GM19239 (cell line): ENCODE measurements around the gene FCF1.
A peak's percentile ranks its signal among the peaks of the same experiment; 100 is the strongest.

Experiments
- DNase-seq: peaks from one replicate; pipeline ENCODE4 v3.0.0; 2011; ENCODE audit warnings: low spot score; ENCODE audit not compliant: insufficient read length
- FAIRE-seq: peaks from 2 replicates; lab custom pipeline; 2011; peaks lifted over from hg19 to GRCh38; lab: Jason Lieb, UNC

The FCF1 gene, protein sequence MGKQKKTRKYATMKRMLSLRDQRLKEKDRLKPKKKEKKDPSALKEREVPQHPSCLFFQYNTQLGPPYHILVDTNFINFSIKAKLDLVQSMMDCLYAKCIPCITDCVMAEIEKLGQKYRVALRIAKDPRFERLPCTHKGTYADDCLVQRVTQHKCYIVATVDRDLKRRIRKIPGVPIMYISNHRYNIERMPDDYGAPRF

DNA sequence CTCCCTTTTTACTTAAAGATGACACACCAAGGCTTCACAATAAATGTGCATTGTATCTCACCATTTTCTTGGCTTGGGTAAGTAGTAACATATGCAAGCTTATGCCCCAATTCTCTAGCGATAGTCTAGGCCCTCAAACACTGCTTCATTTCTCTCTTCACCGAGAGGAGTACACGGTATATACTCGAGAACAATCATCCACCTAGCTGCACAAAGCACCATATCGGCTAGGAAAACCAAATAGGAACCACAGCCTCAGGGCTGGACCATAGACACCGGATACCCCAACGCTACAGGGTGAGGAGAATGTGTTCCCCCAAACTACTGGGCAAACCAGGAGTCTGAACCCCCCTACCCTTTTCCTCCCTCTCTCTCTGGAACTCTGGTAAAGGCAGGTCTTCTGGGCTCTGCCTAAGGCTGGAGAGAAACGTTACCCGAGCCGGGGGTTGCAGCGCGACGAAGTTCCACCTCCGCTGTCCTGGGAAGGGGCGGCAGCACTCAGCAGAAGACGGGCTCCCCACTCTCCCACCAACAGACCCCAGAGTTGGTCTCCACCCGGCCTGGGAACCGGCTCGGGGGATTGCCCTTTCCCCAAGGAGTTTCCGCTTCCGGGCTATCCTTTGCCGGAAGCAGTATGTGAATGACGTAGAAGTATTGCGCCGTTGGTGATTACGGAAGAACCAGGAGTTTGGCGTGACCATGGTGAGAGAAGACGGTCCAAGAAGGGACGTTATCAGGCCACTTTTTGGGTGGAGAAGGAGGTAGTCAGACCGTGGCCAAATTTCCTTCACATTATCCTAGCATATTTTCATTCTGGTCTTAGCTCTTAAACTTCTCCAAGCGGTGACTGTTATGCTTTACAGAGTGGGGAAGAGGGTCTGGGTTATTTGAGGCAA is at the start of gene FCF1, which contains the start of gene AREL1:
FCF1 (plus strand) TSS at position 646 of the 896 bp plus-strand sequence; CDS start at position 700, 54 bp downstream.
AREL1 (minus strand) TSS at position 582 of the 896 bp plus-strand sequence. CDS start 27,465 bp downstream, outside the sequence.
- peak; percentile 92 for DNase-seq

DNA sequence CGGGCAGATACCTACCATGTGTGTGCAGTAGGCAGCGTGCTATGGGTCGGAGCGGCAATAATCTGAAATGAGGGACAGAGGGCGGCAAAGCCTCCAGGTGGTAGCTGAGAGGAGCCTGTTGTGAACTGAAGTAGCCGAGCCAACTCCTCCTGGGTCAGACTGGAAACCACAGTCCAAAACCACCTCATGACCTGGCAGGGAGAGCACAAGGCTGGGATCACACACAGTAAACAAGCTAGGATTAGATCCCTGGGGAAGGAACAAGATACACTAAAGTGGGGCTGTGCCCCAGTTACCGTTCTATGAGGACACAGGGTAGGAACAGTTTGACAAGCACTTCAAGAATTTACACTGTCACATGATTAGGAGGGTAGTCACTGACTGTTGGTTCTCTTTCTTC is 49.1 kb upstream of the FCF1 start:
- DNase-seq (no peak), FAIRE-seq (no peak)

More for the DNA sequence above, at the start of gene FCF1, which contains the start of gene AREL1:
- peak; percentile 99 for FAIRE-seq

DNA sequence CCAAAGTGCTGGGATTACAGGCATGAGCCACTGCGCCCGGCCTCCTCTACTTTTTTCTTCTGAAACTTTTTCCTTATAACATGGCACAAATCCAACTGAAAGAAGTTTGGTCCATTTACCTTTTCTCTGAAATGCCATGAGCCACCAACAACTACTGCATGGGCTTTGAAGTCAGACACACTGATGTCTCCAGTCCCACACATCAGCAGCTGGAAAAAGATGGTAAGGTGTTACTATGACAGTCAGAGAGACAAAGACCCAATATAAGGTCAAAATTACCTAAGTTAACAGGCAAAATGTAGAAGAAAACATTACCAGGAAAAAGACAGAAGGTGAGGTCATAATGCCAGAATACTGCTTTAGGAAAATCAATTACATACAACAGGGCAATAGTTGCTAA is 48.2 kb upstream of the FCF1 start:
- DNase-seq: no peak
- FAIRE-seq: no peak

DNA sequence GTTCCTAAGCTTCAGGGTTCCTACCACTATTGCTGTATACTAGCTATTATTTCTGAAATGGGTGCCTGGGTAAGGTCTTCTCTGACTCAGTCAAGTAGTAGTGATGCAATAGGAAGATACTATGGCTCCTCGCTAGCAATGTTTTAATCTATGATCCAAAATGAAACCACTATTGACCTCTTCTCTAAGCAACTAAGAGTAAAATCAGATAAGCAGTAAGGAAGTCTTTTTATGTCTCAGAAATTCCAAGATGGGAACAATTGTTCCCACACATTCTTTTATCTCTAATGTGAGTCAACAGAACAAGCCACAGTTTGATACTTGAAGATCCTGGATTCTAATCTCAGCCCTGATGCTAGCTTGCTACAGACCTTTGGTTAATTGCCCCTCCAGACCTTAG is 45.2 kb upstream of the FCF1 start:
- DNase-seq: no peak
- no peak for FAIRE-seq

DNA sequence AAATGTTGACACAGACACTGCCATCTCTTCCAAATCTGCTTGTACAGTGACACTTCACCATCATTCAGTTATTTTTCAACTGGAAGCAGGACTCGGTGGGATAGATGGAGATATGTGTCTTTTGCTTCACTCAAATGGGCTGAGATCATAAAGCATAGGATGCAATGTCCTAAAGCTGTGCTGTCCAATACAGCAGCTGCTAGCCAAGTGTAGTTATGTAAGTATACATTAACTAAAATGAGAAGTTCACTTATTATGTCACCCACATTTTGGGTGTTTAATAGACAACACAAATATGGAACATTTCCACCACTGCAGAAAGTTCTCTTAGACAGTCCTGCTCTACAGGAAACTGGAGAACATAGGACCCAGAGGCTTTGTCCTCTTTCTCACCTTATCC is 43.7 kb upstream of the FCF1 start:
- DNase-seq (no peak), FAIRE-seq (no peak)

DNA sequence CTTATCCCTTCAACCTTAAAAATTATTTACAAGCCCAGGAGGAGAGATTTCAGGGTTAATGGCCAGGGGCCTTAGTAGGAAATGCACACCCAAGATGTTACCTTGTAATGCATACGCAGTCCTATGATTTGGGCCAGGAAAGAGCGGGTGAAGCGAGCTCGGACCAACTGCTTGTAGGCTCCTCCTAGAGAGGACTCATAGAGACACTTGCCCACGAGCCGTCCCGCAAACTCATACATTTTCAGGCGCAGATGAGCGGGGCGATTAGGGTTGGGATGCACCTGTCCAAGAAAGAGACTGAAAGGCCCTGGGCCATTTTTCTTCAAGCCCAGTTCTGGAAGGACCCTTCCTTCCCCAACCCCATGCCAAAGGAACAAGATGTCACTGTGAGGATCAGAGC is 43.1 kb upstream of the FCF1 start:
- FAIRE-seq (no peak), DNase-seq (no peak)

DNA sequence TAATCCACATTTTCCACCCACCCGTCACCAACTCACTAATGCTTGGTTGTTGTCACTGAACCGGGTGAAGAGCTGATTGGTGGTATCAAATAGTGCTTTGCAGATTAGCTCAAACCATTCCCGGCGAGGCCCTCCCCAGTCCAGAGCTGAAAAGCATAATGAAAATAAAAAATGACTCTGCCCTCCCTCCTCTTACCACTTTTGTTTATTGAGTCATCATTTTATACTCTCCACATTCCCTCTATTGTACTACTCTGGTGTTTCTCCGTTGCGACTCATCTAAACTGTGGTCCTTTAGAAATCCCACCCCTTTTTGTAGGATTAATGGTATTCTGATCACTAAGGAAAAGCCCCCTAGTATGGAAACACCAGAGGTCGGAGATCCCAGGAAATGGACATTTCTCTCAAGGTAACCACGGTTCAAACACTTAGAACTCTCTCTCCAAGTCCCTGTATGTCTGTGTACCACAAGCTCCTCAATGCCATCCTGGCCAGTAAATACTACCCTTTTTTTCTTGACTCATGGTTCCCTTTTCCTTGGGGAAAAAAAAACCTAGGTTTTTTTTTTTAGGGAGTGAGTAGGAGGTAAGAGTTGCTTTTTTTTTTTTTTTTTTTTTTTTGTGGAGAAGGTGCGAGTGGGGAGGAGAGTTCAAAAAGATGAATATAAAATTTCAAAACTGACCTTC is 42.1 kb upstream of the FCF1 start:
- no peak for DNase-seq
- FAIRE-seq: no peak

DNA sequence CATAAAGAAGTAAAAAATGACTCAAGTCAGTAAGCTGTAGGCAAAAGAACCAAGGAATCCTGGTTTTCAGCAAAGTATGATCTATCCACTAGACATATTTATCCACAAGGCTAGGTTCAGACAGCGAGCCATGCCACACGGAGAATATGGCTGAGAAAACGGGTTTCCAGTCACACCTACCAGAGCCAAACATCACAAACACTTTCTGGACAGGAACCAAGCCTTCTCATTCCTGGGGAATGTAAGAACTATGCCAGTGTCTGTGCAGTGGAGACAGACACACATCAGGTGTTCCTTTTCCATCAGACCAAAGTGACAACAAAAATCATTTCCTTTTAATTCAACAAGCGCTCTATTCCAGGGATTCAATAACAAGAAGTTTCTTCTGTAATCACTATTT is 41.2 kb upstream of the FCF1 start:
- no peak for FAIRE-seq
- DNase-seq: no peak

DNA sequence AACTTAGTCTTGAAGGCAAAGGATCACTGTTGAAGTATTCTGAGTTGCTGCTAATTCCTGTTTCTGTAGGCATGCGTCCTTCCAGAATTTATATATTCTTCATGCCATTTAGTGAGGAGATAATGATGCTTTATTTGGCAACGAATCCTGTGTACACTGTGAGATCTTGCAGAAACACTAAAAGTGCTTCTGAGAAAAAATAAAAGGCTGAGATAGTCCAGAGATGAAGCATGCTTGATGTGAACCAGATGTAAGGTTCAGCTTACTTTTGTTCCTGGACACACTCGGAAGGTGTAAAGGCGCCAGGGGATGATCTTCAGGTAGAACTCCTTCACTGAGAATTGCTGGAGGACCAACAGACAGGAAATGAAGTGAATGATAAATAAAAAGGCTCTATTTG is 39.2 kb upstream of the FCF1 start:
- FAIRE-seq: no peak
- DNase-seq: no peak

DNA sequence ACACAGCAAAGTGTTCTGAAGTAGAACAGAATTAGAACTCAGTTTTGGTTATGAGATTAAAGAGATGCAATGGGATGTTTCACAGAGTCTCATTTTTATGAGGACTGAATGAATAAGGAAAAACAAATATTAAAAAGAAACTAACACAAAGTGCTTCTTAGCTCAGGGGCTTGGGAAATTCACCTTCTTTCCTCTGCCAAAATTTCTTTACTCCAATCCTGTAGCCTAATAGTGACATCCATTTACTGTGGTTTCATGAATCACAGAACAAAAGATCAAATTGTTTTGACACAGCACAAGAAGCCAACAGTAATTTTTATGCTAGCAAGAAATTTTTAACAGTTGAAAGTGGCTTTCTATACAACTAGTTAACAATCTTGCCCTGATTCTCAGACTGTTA is 37.7 kb upstream of the FCF1 start:
- DNase-seq: no peak
- no peak for FAIRE-seq

DNA sequence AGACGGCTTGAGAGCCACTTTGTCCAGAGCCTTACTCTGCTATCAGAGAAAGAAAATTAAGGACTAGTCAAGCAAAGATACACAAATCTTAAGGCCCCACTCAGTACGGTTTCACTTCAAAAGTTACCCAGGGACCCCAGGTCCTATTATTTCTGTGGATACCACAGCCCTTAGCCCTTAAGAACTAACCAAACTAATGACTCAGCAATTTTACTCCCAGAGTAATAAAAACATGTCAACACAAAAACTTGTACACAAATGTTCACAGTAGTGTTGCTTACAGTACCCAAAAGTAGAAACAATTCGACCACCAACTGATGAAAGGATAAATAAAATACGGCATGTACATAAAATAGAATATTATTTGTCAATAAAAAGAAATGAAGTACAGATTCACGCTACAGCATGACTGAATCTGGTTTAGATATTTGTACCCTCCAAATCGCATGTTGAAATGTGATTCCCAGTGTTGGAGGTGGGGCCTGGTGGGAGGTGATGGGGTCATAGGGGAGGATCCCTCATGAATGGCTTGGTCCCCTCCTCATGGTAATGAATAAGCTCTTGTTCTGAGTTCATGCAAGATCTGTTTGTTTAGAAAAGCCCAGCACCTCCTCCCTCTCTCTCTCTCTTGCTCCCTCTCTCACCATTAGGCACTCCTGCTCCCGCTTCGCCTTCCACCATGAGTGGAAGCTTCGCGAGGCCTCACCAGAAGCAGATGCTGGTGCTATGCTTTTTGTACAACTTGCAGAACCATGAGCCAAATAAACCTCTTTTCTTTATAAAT is 30.6 kb upstream of the FCF1 start:
- FAIRE-seq (no peak), DNase-seq (no peak)

DNA sequence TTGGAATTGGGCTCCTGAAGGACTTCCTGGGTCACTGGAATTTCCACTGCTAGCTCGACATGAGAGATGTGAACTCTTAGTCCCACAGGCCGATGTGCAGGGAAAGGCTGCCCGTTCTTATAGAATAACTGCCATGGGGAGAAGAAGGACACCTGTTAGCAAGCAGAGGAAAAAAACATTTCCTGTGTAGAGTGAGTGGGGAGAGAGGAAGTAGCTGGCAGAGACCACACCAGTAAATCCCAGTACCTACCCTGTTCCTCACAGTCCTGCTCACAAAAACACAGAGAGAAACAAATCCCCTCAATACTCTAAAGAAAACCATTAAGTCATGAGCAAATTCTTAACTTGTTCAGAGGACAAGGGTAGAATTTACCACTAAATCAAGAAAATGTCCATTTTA is 29.5 kb upstream of the FCF1 start:
- FAIRE-seq (no peak), DNase-seq (no peak)

DNA sequence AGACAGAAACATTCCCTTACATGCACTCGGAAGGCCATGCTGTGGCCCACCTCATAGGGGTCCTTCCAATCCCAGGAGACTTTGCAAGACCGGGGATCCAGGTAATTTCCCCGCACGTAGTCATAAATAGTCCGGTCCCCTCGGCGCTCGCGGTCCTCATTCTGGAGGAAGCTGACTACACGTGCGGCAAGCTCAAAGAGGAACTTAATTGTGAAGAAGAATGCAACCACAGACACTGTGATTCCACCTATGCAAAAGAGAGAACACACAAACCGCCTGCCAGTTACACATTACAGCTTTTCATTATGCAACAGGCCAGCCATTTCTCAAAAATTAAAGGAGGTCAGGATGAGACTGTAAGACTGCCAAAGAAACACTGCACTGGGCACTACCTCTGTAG is 28.5 kb upstream of the FCF1 start:
- peak; percentile 78 for FAIRE-seq
- peak; percentile 32 for DNase-seq

DNA sequence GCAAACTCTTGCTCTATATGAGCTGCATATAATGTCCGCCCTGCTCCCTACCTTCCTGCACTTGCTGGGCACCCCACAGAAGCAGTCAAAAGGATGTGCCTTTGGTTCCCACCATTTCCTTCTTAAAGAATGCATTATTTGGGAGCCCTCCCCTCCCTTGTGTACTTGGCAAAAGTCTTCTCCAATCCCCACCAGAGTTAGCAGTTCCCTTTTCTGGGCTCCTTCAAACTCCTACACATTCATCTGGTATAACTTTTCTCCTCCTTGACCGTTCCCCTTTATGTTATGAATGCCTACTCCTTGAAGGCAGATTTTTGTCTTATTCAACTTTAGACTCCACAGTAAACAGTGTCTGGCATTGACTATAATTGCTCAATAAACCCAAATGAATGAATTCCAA is 27.9 kb upstream of the FCF1 start:
- no peak for DNase-seq
- FAIRE-seq: no peak

DNA sequence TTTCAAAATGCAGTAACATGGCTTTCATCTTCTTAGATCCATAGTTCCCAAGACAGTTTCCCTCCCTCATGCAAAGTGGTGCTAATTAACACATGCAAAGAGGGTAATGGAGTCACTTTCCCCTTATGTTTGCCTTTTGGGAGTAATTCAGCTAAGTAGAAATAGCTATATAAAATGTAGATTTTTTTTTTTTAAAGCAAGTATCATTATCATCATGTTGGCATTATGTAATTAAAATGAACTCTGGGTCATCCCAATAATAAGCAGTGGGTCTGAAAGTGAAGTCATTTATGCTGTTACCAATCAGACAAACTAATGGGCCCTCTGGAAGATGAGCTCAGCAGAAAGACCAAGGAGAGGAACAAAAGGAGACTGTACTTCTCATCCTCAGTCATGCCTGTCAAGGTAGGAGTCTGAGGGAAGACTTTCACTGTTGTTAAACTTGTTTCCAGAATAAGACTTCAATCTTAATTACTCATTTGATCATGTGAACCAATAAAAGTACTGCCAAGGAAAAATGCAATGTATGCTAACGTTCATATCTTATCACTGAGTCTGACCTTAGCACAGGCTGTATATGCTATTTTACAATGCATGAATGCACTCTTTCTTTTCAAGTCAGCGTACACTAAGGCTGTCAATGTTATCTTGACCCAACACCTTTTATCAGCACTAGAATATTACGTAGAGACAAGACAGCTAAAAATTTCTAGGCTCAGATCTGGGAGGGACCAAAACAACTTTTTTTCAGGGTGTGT is 26.8 kb upstream of the FCF1 start:
- DNase-seq (no peak), FAIRE-seq (no peak)

DNA sequence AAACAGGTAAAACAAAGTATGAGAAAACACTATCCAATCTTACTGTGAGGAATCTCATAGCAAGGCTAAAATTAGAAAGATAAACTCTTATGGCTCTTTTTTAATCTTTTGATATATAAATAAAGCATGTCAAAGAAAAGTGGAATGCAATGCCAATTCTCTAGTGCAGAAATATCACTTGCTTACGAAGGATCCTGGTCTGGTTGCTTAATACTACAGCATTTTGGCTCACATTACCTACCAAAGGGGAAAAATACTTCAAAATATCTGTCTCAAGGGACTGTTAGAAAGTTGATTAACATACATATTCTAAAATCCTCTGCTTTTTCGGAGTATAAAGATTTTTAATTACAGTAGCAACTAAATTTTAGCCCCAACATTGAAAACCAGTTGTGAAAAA is 21.5 kb upstream of the FCF1 start:
- DNase-seq (no peak), FAIRE-seq (no peak)

DNA sequence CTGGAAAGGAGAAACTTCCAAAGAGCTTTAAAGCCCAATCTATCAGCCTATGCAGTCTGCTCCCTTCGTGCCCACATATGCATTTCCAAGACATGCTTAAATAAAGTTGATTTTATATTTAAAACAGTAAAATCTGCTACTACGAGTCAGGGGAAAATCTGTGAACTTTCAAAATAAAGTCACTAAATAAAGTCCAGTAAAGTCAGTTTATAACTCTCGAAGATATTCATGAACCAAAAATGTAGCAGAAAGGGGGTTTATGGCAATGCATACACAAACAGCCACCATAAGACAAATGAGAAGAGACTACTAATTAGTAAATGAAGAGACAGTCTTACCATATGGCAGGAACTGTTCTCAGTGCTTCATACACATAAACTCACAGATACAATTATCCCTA is 19.8 kb upstream of the FCF1 start:
- FAIRE-seq: no peak

DNA sequence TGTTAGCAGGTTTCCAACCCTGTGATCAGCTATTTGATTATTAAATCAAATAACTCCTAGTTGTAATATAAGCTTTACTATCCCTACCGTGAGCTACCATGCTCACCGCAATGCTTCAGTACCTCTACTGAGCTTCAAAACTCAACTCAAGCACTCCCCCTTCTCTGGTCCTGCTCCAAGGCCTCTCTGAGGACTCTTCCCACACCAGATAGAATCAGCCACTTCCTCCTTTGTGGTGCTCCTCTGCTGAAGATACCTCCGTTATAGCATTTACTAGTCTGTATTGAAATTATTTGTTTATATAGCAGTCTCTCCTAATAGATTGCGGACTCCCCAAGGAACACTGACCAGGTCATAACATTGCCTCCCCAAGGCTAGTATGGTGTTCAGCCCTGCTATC is 17.5 kb upstream of the FCF1 start:
- DNase-seq: no peak
- FAIRE-seq: no peak

More for the DNA sequence above, 19.8 kb upstream of the FCF1 start:
- no peak for DNase-seq

DNA sequence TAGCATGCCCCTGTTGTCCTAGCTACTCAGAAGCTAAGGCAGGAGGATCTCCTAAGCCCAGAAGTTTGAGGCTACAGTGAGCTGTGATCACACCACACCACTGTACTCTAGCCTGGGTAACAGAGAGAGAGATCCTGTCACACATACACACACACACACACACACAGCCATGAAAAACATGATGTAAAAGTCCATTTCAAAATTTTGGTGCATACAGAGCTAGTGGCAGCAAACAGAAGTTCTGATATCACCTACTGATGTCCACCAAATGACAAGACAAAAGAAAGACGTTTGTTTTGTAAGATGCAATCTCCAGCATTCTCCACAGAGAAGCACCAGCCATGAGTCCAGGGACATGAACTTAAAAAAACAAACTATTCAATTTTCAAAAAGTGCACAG is 15.9 kb upstream of the FCF1 start:
- FAIRE-seq (no peak), DNase-seq (no peak)

DNA sequence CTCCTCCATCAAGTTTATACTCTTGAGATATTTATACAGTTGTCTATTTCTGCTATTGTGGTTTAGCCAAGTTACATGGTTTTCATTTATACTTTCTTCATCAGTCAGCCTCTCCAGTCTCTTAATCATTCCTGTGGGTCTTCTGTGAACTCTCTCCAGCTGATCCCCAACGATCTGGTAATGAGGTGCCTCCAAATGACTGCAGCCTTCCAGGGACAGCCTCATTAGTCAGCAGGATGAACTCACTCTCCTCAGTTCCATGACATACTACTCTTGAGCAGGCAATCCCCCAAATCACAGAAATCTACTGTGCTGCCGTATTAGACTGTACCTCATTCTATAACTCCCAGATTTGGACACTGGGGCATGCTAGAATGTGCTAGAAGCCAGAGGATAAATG is 15.4 kb upstream of the FCF1 start:
- DNase-seq (no peak), FAIRE-seq (no peak)
